GM10248 (cell line): ENCODE results near the gene DNPEP.
A peak's percentile ranks its signal among the peaks of the same experiment; 100 is the strongest.

Experiments used
- CTCF ChIA-PET: fragments of 300-600 bp; sonication (Branson Sonifier 250); formaldehyde crosslinking; extraction: SDS; loops from one replicate; lab custom pipeline; 2021; ENCODE audit warnings: antibody characterized with exemption; lab: Yijun Ruan, JAX
- POLR2A ChIA-PET: fragments of 350-650 bp; sonication (Branson Sonifier 250); formaldehyde crosslinking; extraction: SDS; loops from one replicate; lab custom pipeline; 2020; ENCODE audit warnings: antibody characterized with exemption; lab: Yijun Ruan, JAX
- DNase-seq: peaks from one replicate; pipeline ENCODE4 v3.0.0; 2012; ENCODE audit errors: extremely low spot score
- CTCF ChIP-seq: IDR thresholded peaks from 2 replicates; pipeline ENCODE4 v1.5.1; 2012; ENCODE audit warnings: mild to moderate bottlenecking, low read depth; ENCODE audit errors: extremely low read depth, missing control alignments, control extremely low read depth

The DNPEP gene

GRCh38 chr2:219387306-219388120 is at the start of gene DNPEP:
Gene DNPEP, minus strand, starts transcription at chr2:219387912. Its CDS starts 118 bp downstream, at chr2:219387794.
- POLR2A ChIA-PET, result interaction anchor here (0.5 to 1.7 kb wide), 11 partner anchors 9 to 411 kb away, joined by 3 to 10 read pairs (median 4); partner anchors contain the start of genes CNPPD1, DNAJB2 and GMPPA
- CTCF ChIA-PET, result interaction anchor here (0.6 to 6.8 kb wide), 16 partner anchors 13 to 407 kb away, joined by 3 to 76 read pairs (median 4); partner anchors contain the start of genes CHPF and GMPPA
- peak; percentile 98 for DNase-seq
- TF ChIP-seq CTCF, result no peak

GRCh38 chr2:219437141-219437540 is 49.4 kb upstream of the DNPEP start:
- no peak for DNase-seq
- CTCF ChIA-PET, result no interaction called here
- POLR2A ChIA-PET, result no interaction called here
- TF ChIP-seq CTCF, result no peak

GRCh38 chr2:219436491-219436890 is 48.8 kb upstream of the DNPEP start:
- TF ChIP-seq CTCF, result no peak
- CTCF ChIA-PET, result interaction anchor here (1.3 to 1.5 kb wide), 2 partner anchors 12 to 14 kb away, joined by 3 to 4 read pairs; no protein-coding TSS in a partner anchor
- POLR2A ChIA-PET, result no interaction called here
- no peak for DNase-seq

GRCh38 chr2:219435701-219436100 is 48.0 kb upstream of the DNPEP start:
- POLR2A ChIA-PET, result no interaction called here
- no peak for TF ChIP-seq CTCF
- DNase-seq, result no peak
- CTCF ChIA-PET, result interaction anchor here (1.2 to 1.5 kb wide), 3 partner anchors 12 to 33 kb away, joined by 3 to 6 read pairs (median 4); no protein-coding TSS in a partner anchor

GRCh38 chr2:219434718-219435525 is 47.2 kb upstream of the DNPEP start, which contains the start of gene SPEG:
Gene SPEG, plus strand, starts transcription at chr2:219434843. Its CDS starts 135 bp downstream, at chr2:219434978.
- DNase-seq, result no peak
- CTCF ChIA-PET, result interaction anchor here (1.2 to 1.9 kb wide), 5 partner anchors 11 to 95 kb away, joined by 3 to 6 read pairs (median 4); no protein-coding TSS in a partner anchor
- POLR2A ChIA-PET, result no interaction called here
- no peak for TF ChIP-seq CTCF

DNA sequence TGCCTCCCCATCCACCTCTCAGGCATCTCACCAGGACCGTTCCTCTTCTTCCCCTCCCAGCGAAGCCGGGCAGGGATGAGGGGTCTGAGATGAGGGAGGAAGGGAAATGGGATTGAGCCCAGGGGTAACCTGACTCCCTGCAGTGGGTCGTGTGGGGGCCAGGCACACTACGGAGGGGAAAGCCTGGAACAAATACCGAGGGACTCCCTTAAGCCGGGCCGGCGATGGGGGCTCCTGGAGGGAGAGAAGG is 46.7 kb upstream of the DNPEP start:
- no peak for TF ChIP-seq CTCF
- DNase-seq, result no peak
- ChIA-PET POLR2A (no interaction called here), CTCF (interaction anchor here (1.0 to 1.9 kb wide), 5 partner anchors 12 to 95 kb away, joined by 3 to 6 read pairs (median 4); no protein-coding TSS in a partner anchor)
